ENCODE measurements around the gene CCL21.
A peak's percentile ranks its signal among the peaks of the same experiment; 100 is the strongest.

CCL21 gene

DNA sequence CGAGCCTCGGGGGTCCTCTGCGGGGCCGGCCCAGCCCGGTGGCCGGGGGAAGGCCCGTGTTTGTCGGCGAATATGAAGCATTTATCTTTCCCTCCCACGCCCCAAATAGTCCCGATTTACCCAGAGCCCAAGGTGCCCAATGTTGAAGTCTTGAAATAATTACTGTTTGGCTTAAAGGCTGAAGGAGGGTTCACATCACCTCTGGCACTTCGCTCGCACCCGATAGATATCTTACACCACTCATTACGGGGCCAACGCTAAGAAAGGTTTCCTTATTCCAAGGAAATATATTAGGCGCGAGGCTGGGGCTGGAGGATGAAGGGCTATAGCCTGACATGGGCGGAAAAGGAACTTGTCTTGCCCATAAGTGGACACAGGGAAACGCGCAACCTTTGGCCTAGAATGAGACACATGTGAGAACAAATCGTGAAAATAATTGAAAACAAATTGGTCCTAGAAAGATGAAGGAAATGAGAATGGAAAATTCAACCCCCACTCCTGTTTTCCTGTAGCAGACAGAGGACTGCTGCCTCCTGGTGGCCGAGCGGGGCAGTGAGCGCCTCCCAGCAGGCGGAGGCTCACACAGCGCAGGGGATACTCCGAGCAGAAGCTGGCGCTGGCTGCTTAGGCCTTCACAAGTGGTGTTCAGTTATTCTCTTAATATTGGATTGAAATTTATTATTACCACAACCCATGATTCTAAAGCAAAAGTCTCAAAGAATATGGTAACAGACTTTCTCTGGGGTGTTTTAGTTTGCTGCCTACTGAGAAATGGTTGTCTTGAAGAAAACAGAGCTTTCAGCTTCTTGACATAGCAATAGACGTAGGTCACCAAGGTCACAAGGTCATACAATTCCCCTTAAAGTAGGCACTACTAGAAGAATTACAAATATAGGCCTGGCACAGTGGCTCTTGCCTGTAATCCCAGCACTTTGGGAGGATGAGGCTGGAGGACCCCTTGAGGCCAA, 7.9 kb downstream of the CCL21 start:
- peak; percentile 97 for ATAC-seq
- TF ChIP-seq, protein P1, sequence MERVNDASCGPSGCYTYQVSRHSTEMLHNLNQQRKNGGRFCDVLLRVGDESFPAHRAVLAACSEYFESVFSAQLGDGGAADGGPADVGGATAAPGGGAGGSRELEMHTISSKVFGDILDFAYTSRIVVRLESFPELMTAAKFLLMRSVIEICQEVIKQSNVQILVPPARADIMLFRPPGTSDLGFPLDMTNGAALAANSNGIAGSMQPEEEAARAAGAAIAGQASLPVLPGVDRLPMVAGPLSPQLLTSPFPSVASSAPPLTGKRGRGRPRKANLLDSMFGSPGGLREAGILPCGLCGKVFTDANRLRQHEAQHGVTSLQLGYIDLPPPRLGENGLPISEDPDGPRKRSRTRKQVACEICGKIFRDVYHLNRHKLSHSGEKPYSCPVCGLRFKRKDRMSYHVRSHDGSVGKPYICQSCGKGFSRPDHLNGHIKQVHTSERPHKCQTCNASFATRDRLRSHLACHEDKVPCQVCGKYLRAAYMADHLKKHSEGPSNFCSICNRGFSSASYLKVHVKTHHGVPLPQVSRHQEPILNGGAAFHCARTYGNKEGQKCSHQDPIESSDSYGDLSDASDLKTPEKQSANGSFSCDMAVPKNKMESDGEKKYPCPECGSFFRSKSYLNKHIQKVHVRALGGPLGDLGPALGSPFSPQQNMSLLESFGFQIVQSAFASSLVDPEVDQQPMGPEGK (CRISPR knock-in tag; IDR thresholded peaks at IDR 0.05; ENCODE audit: borderline replicate concordance): no peak
- TF ChIP-seq OSR1 (CRISPR knock-in tag; IDR thresholded peaks at IDR 0.05) (no peak), CSDC2 (CRISPR knock-in tag; IDR thresholded peaks at IDR 0.05) (no peak), SNAI2 (CRISPR knock-in tag; IDR thresholded peaks at IDR 0.05) (no peak), ARNTL (CRISPR knock-in tag; IDR thresholded peaks at IDR 0.05; ENCODE audit: borderline replicate concordance, low read depth) (no peak), TOX (CRISPR knock-in tag; IDR thresholded peaks at IDR 0.05; ENCODE audit: borderline replicate concordance) (no peak)
- TF ChIP-seq, protein P2, sequence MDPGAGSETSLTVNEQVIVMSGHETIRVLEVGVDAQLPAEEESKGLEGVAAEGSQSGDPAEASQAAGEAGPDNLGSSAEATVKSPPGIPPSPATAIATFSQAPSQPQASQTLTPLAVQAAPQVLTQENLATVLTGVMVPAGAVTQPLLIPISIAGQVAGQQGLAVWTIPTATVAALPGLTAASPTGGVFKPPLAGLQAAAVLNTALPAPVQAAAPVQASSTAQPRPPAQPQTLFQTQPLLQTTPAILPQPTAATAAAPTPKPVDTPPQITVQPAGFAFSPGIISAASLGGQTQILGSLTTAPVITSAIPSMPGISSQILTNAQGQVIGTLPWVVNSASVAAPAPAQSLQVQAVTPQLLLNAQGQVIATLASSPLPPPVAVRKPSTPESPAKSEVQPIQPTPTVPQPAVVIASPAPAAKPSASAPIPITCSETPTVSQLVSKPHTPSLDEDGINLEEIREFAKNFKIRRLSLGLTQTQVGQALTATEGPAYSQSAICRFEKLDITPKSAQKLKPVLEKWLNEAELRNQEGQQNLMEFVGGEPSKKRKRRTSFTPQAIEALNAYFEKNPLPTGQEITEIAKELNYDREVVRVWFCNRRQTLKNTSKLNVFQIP (CRISPR knock-in tag; IDR thresholded peaks at IDR 0.05; ENCODE audit: borderline replicate concordance, low read depth): no peak

DNA sequence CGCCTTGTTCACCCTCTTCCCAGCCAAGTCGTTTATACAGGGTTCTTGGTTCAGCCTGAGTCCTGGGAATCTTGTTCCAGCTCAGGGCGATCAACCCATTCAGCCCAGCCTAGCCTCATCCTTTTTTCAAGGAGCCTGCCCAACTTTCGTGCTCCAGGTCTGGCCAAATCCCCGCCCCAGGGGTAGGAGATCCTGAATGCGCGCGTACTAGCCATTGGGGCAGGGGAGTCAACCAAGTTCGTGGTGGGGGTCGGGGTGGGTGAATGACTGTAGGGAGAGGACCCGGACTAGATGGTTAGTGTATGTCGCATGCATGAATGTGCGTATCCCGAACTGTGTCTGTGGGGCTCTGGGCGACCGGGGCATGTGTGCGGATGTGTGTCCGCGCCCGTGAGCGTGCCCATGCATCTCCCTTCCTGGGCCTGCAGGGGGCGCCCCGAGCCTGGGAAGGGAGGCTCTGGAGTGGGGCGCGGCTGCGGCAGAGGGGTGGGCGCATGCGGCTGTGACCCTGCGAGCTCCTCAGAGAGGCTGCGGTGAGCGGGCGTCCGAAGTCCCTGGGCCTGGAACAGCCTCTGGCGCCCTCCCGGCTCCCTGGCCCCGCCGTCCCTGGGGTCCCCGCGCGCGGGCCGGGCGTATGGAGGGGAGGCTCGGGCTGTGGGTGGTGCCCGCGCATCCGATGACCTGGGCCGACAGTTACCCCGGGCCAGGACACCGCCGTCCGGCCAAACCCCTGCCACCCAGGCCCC, 8.7 kb downstream of the CCL21 start:
- TF ChIP-seq ZNF70 (CRISPR knock-in tag; IDR thresholded peaks at IDR 0.05) (no peak), TOX (CRISPR knock-in tag; IDR thresholded peaks at IDR 0.05; ENCODE audit: borderline replicate concordance) (no peak), ARNTL (CRISPR knock-in tag; IDR thresholded peaks at IDR 0.05; ENCODE audit: borderline replicate concordance, low read depth) (no peak), ZNF565 (CRISPR knock-in tag; conservative IDR thresholded peaks at IDR 0.05; ENCODE audit: low read depth) (no peak), ESRRG (CRISPR knock-in tag; IDR thresholded peaks at IDR 0.05) (no peak), PPARA (CRISPR knock-in tag; IDR thresholded peaks at IDR 0.05; ENCODE audit: borderline replicate concordance) (no peak), TSHZ2 (CRISPR knock-in tag; IDR thresholded peaks at IDR 0.05) (no peak), RARB (CRISPR knock-in tag; IDR thresholded peaks at IDR 0.05) (no peak), OSR1 (CRISPR knock-in tag; IDR thresholded peaks at IDR 0.05) (no peak), SNAI2 (CRISPR knock-in tag; IDR thresholded peaks at IDR 0.05) (no peak), ZFP30 (CRISPR knock-in tag; IDR thresholded peaks at IDR 0.05) (no peak), CREB5 (CRISPR knock-in tag; IDR thresholded peaks at IDR 0.05; ENCODE audit: low read depth) (no peak), GLIS3 (CRISPR knock-in tag; IDR thresholded peaks at IDR 0.05) (no peak), CSRNP3 (CRISPR knock-in tag; IDR thresholded peaks at IDR 0.05) (no peak), ISL1 (CRISPR knock-in tag; IDR thresholded peaks at IDR 0.05) (no peak)
- TF ChIP-seq, protein P1 (CRISPR knock-in tag; IDR thresholded peaks at IDR 0.05; ENCODE audit: borderline replicate concordance): no peak

More for the DNA sequence above, 8.7 kb downstream of the CCL21 start:
- ATAC-seq: peak; percentile 90
